ENCODE measurements around the gene SCART1.
A peak's percentile ranks its signal among the peaks of the same experiment; 100 is the strongest.
"Not testable (repeated sequence)": the region's sequence is repeated elsewhere in the genome, so short reads cannot be mapped to it uniquely, and the experiment has no call there.

SCART1 gene

GRCh38 chr10:133497363-133497762 lies 43.6 kb downstream of the SCART1 start:
- DNase-seq; H3K4me1 Mint-ChIP-seq; H3K27ac Mint-ChIP-seq; H3K4me3 Mint-ChIP-seq; H3K27me3 Mint-ChIP-seq (ENCODE audit: low read depth, poor library complexity): not testable (repeated sequence)
- Mint-ChIP-seq H3K9me3 (peaks cover 83% of the 10 kb centered on the region), H3K36me3 (ENCODE audit: low read depth) (peaks cover 13% of the 10 kb centered on the region)
- peak; percentile 25 for TF ChIP-seq CTCF (IDR thresholded peaks at IDR 0.05)

GRCh38 chr10:133499176-133499575 lies 45.4 kb downstream of the SCART1 start:
- peaks cover 74% of the 10 kb centered on the region for H3K9me3 Mint-ChIP-seq
- not testable (repeated sequence) for H3K27ac Mint-ChIP-seq; DNase-seq; H3K4me3 Mint-ChIP-seq; H3K4me1 Mint-ChIP-seq; H3K27me3 Mint-ChIP-seq (ENCODE audit: low read depth, poor library complexity)
- H3K36me3 Mint-ChIP-seq (ENCODE audit: low read depth), result peaks cover 13% of the 10 kb centered on the region

- not testable (repeated sequence) for DNase-seq; H3K4me1 Mint-ChIP-seq; H3K4me3 Mint-ChIP-seq; H3K27ac Mint-ChIP-seq; H3K27me3 Mint-ChIP-seq (ENCODE audit: low read depth, poor library complexity)
- Mint-ChIP-seq H3K36me3 (ENCODE audit: low read depth) (peaks cover 13% of the 10 kb centered on the region), H3K9me3 (peaks cover 69% of the 10 kb centered on the region)
Measured at GRCh38 chr10:133500897-133501296, 47.2 kb downstream of the SCART1 start.

- Mint-ChIP-seq H3K9me3 (peaks cover 67% of the 10 kb centered on the region), H3K27me3 (ENCODE audit: low read depth, poor library complexity) (peaks cover 3% of the 10 kb centered on the region), H3K36me3 (ENCODE audit: low read depth) (no peaks in the 10 kb centered on the region), H3K4me1 (no peaks in the 10 kb centered on the region), H3K27ac (no peak overlapping the region), H3K4me3 (no peak overlapping the region)
- no peak for TF ChIP-seq CTCF (IDR thresholded peaks at IDR 0.05)
- no peak for DNase-seq
Measured at GRCh38 chr10:133509700-133510099, 56.0 kb downstream of the SCART1 start.

GRCh38 chr10:133511408-133511807 lies 57.7 kb downstream of the SCART1 start:
- TF ChIP-seq CTCF (IDR thresholded peaks at IDR 0.05), result no peak
- H3K27me3 Mint-ChIP-seq (ENCODE audit: low read depth, poor library complexity), result peaks cover 6% of the 10 kb centered on the region
- H3K4me3 Mint-ChIP-seq, result no peak overlapping the region
- no peaks in the 10 kb centered on the region for H3K36me3 Mint-ChIP-seq (ENCODE audit: low read depth)
- no peak overlapping the region for H3K27ac Mint-ChIP-seq
- H3K9me3 Mint-ChIP-seq, result peaks cover 64% of the 10 kb centered on the region
- H3K4me1 Mint-ChIP-seq, result no peaks in the 10 kb centered on the region
- DNase-seq, result no peak

GRCh38 chr10:133511907-133512528 lies 58.3 kb downstream of the SCART1 start:
- DNase-seq, result no peak
- peaks cover 6% of the 10 kb centered on the region for H3K27me3 Mint-ChIP-seq (ENCODE audit: low read depth, poor library complexity)
- H3K27ac Mint-ChIP-seq, result no peak overlapping the region
- peaks cover 67% of the 10 kb centered on the region for H3K9me3 Mint-ChIP-seq
- no peak overlapping the region for H3K4me3 Mint-ChIP-seq
- no peak for TF ChIP-seq CTCF (IDR thresholded peaks at IDR 0.05)
- H3K36me3 Mint-ChIP-seq (ENCODE audit: low read depth), result no peaks in the 10 kb centered on the region
- no peaks in the 10 kb centered on the region for H3K4me1 Mint-ChIP-seq

- TF ChIP-seq CTCF (IDR thresholded peaks at IDR 0.05), result no peak
- no peaks in the 10 kb centered on the region for H3K4me1 Mint-ChIP-seq
- no peak for DNase-seq
- H3K9me3 Mint-ChIP-seq, result peaks cover 56% of the 10 kb centered on the region
- no peak overlapping the region for H3K4me3 Mint-ChIP-seq
- no peak overlapping the region for H3K27ac Mint-ChIP-seq
- H3K27me3 Mint-ChIP-seq (ENCODE audit: low read depth, poor library complexity), result peaks cover 3% of the 10 kb centered on the region
- H3K36me3 Mint-ChIP-seq (ENCODE audit: low read depth), result no peaks in the 10 kb centered on the region
Measured at GRCh38 chr10:133515471-133515870, 61.7 kb downstream of the SCART1 start.
